Skin of body (tissue), 2 donors: Measurements from ENCODE around the gene BMP8B. TPM values are rescaled to one million over a fixed set of nuclear protein-coding genes. Genes with fewer than 3 reads are reported as not detected.
A peak's percentile ranks its signal among the peaks of the same experiment; 100 is the strongest.
"Not testable (repeated sequence)": the region's sequence is repeated elsewhere in the genome, so short reads cannot be mapped to it uniquely, and the experiment has no call there.

Experiments
- DNase-seq: peaks from one replicate; lab custom pipeline; 2025; lab: John Stamatoyannopoulos, UW
- total RNA-seq: library from RNA; depleted of rRNA; stranded (reverse); fragments of >200 nt; gene quantifications from one replicate; pipeline ENCODE4 v1.2.3, GENCODE V29; 2014

Gene BMP8B
- total RNA-seq, result 2.0 TPM

DNA sequence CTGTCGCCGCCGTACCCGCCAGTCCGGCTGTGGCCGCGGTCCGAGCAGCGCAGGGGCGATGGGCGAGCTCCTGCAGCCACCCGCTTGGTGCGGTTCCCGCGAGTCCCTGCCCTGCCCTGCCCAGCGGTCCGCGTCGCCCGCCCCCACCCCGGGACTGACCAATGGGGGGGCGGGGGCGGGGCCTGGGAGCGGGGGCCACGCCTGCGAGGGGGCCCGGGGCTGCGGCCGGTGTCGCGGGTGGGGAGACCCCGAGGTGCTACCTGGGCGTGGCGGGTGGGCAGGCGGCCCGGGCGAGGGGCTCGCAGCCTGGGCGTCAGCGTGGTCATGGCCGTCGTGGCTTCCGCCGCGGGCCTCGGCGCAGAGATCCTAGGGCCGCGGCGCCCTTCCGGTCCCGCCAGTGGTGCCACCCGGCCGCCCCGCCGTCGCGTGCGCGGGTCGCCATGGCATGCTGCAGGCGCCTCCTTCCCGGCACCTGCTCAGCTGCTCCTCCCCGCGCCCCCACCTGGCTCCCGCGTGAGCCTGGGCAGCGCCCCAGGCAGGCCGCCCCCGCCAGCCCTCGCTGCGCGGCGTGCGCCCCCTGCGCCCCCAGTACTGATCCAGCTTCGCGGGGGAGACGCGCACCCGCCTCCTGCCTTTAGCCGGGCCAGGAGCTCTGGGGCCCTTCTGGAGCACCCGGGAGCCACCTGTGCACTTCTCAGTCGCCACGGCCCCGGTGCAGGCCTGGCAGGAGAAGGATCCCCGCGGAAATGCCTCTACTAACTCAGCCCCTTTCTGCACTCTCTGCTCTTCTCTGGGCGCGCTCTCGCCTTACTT lies at the start of gene BMP8B:
BMP8B (minus strand) TSS at position 108 of the 813 bp plus-strand sequence. CDS start 380 bp downstream, outside the sequence.
- no peak for DNase-seq

- DNase-seq, result no peak
These were observed 48.0 kb upstream of the BMP8B start for GRCh38 chr1:39836595-39837110.

GRCh38 chr1:39835935-39836594 lies 47.4 kb upstream of the BMP8B start:
- DNase-seq, result no peak

- no peak for DNase-seq
These were observed 46.4 kb upstream of the BMP8B start for GRCh38 chr1:39835110-39835509.

- no peak for DNase-seq
These were observed 45.1 kb upstream of the BMP8B start for GRCh38 chr1:39833621-39834385.

- DNase-seq, result no peak
These were observed 44.5 kb upstream of the BMP8B start for GRCh38 chr1:39833121-39833520.

DNA sequence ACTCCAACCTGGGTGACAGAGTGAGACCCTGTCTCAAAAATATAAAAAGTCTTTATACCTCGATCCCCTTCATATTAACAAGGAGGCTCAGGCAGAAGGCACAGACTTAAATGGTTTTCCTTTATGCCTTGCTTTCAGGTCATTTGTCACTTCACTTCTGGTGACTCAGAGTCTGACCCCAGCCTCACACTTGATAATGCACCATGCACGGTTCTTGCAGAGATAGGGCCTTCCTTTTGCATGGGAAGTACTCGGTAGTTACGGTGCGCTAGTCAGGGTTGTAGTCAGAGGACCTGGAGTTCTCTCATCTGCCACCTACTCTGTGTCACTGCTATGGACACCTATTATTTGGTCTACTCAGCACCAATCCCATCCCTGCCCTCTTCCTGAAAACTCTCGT lies 43.6 kb upstream of the BMP8B start:
- no peak for DNase-seq

DNA sequence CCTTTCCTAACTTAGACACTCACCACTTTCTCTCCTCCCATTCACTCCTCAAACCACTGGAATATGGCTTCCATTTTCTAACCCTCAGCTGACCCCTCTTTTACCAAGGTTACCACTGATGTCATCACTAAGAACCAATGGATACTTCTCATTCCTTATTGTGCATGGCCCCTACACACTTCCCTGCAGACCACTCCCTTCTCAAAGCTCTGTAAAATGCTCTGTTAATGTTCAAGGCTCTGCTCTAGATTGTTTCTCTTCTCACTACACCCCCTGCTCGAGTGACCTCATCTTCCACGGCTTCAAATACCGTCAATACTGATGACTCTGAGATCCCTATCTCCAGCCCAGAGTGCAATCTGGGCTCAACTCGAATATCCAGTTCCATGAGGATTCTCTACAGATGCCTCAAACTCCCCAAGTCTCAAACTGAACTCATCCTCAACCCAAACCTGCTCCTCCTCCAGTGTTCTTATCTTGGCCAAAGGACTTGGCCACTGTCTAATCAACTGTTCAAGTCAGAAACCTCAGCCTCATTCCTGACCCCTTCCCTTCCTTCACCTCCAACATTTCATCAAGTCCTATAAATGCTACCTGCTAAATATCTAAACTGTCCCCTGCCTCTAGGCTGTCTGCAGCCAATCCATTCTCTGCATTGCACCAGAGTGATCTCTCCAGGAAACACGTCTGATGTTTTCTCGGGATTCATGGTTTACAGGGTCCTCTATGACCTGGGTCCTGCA lies 41.3 kb upstream of the BMP8B start:
- DNase-seq, result no peak

DNA sequence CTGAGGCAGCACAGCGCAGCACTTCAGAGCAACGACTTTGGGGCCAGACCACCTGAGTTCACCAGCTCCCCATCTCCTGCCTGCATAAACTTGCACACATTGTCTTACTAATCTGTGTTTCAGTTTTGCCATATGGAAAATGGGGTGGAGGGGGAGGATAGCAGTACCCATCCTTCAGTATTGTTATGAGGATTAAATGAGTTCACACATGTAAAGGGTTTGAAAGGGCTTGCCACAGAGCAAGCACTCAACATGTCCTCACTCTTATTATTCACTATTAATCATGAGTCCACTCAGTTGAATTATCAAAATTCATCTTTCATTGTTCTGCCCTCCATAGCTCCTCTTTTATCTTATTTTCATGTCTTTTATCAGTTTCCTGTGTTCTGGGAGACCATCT lies 40.1 kb upstream of the BMP8B start:
- no peak for DNase-seq

DNA sequence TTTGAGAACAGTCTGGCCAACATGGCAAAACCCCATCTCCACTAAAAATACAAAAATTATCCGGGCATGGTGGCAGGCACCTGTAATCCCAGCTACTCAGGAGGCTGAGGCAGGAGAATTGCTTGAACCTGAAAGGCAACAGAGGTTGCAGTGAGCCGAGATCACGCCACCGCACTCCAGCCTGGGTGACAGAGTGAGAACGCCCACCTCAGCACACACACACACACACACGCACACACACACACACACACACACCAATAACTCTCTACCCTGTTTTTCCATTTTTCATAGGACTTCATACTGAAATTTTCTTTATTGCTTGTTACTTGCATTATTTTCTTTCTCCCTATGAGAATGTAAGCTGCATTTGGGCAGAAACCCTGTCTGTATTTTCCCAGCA lies 39.6 kb upstream of the BMP8B start:
- not testable (repeated sequence) for DNase-seq

- DNase-seq, result no peak
These were observed 38.5 kb upstream of the BMP8B start for GRCh38 chr1:39827201-39827600.

GRCh38 chr1:39826583-39826982 lies 37.9 kb upstream of the BMP8B start:
- DNase-seq, result no peak

GRCh38 chr1:39825432-39825941 lies 36.8 kb upstream of the BMP8B start:
- DNase-seq, result no peak

GRCh38 chr1:39823450-39823849 lies 34.8 kb upstream of the BMP8B start:
- DNase-seq, result not testable (repeated sequence)

DNA sequence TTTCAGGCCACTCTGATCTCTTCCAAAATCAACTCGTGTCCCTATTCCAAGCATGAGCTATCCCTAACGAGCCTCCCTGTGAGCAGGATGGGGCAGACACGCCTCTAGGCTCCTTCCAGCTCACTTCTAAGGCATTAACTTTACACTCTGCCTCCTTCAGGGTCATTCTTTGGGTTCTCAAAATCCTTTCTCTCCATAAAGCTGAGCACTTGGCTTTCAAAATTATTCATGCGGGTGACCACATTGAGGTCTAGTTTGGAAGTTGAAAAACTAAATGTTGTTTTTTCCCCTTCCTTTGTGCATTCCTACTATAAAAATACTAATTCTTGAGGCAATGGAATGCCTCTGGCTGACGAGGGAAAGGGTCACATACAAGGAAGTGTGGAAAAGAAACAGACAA lies 33.5 kb upstream of the BMP8B start:
- DNase-seq, result no peak

DNA sequence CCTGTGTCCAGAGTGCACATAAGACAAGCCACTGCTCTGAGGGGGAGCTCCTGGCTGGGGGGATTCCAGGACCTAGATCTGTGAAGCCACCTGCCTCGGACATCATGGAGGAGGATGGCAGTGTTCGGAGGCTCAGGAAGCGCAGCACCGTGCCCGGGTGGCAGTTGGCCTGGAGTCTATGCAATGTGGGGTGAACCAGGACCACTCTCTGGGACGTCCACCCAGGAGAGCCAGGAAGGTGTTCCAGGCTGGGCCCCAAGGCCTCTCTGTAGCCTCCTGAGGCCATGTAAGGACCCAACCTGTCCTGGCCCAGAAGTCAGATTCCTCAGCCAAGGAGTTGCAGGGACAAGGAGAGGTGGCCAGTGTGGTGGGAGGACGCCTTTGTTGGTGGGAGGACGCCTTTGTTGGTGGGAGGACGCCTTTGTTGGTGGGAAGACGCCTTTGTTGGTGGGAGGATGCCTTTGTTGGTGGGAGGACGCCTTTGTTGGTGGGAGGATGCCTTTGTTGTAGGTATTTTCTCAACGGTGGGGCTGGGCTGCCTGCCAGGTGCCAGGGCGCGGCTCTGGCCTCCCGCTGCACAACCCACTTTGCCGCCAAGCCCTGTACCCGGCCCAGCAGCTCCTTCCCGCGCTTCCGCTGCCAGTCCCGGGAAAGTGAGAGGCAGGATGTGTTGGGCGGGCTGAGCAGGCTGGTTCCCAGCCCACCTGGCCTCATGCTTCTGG lies 30.6 kb upstream of the BMP8B start:
- DNase-seq, result no peak

- DNase-seq, result no peak
These were observed 29.8 kb upstream of the BMP8B start for GRCh38 chr1:39818482-39818881.

GRCh38 chr1:39817091-39817932 lies 28.6 kb upstream of the BMP8B start:
- DNase-seq, result not testable (repeated sequence)

- DNase-seq, result peak; percentile 52
These were observed 27.9 kb upstream of the BMP8B start for GRCh38 chr1:39816415-39817090.
